H7 (cell line): ENCODE data around the gene IPPK. TPM values are rescaled to one million over a fixed set of nuclear protein-coding genes. Genes with fewer than 3 reads are reported as not detected.
A peak's percentile ranks its signal among the peaks of the same experiment; 100 is the strongest.

Source experiments
- DNase-seq: peaks from one replicate; pipeline ENCODE4 v3.0.0; 2012
- H3K27me3 ChIP-seq: 2 replicates; pipeline ENCODE4 v1.6.0; 2011; ENCODE audit warnings: mild to moderate bottlenecking, low read length; ENCODE audit not compliant: control insufficient read depth, insufficient read depth
- H3K36me3 ChIP-seq: replicated peaks from 2 replicates; pipeline ENCODE4 v1.5.1; 2011; ENCODE audit warnings: low read length; ENCODE audit not compliant: control insufficient read depth, insufficient read depth
- H3K4me3 ChIP-seq: 2 replicates; pipeline ENCODE4 v1.5.1; 2011; ENCODE audit warnings: low read depth, mild to moderate bottlenecking, control low read depth, low read length, moderate library complexity; ENCODE audit not compliant: insufficient read depth
- total RNA-seq: library from RNA; depleted of rRNA; stranded (reverse); fragments of >200 nt; shearing (Covaris generic); gene quantifications from 2 replicates; pipeline ENCODE4 v1.2.3, GENCODE V29; 2014

IPPK gene
- total RNA-seq, 1 experiment from 2014 or later: 10.6 TPM

DNA sequence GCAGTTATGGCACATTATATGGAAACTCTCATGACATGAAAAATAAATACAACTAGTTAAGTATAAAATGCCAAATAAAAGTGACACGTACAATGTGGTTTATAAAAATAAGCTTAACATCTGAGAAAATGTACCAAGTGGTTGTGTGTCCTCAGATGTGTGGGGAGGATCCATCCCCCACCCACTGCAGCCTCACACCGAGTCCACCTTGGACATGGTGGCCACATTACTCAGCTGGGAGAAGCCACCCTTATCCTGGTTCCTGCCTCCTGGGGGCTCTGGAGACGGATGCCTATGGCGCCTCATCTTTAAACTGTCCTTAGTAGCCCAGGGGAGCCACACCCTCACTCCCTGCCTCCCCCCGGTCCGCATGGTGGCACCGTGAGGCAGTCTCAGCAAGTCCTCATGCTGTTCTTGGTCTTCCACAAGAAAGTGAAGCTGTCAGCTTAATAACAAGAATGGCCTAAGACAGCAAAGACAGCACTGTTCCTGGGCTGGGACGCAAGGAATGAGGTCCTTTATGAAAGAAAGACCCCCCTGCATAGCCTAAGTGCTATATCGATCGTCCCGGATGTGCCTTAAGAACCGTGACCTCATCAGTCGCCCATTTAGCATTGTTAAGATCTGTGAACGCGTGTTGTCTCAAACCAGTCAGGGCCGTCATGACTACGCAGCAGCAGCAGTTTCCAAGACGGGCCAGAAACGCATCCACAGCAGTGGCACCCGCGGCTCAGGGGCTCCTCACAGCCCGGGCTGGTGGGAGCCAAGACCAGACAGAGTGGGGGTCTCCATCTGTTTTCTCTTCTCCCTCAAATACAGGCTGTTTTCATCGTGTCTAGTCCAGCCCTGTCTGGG is 56.4 kb downstream of the IPPK start:
- no peak for DNase-seq
- no peak overlapping the region for H3K4me3 ChIP-seq
- peaks cover 8% of the 10 kb centered on the region for H3K36me3 ChIP-seq
- no peaks in the 10 kb centered on the region for H3K27me3 ChIP-seq

DNA sequence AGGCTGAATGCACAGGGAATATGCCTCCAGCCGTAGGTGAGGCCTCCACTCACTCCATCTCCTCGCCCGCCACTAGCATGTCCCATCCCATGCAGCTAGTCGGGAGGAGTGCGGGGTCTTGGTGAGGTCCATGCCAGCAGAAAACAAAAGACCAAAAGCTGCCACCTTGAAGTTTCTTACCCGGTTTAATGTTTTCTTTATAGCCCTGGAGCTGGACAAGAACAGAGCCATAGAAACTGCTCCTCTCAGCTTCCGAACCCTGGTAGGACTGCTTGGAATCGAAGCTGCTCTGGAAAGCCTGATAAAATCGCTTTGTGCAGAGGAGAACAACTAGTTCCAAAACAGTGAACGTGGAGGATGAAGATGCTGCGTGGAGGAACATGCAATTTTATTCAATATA is 57.1 kb downstream of the IPPK start:
- Histone ChIP-seq H3K4me3 (no peak overlapping the region), H3K27me3 (no peaks in the 10 kb centered on the region), H3K36me3 (peaks cover 8% of the 10 kb centered on the region)
- DNase-seq: no peak

DNA sequence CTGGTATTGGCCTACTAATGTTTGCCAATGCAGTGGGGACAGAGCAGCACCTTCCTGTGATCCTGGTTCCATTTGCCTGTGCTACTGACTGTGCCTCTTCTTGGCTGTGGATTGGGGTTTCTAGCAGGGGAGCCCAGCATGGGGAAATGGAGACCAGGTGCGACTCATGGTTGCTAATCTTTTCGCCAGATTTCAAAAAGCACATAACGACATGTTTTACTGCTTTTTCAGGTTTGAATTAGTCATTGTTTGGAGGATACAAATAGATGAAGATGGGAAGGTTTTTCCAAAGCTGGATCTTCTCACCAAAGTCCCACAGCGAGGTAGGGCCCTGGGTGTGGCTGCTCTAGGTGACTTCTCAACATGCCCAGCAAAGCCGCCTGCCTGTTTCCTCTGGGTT is 57.6 kb downstream of the IPPK start:
- Histone ChIP-seq H3K36me3 (peaks cover 8% of the 10 kb centered on the region), H3K27me3 (no peaks in the 10 kb centered on the region), H3K4me3 (no peak overlapping the region)
- DNase-seq: no peak

DNA sequence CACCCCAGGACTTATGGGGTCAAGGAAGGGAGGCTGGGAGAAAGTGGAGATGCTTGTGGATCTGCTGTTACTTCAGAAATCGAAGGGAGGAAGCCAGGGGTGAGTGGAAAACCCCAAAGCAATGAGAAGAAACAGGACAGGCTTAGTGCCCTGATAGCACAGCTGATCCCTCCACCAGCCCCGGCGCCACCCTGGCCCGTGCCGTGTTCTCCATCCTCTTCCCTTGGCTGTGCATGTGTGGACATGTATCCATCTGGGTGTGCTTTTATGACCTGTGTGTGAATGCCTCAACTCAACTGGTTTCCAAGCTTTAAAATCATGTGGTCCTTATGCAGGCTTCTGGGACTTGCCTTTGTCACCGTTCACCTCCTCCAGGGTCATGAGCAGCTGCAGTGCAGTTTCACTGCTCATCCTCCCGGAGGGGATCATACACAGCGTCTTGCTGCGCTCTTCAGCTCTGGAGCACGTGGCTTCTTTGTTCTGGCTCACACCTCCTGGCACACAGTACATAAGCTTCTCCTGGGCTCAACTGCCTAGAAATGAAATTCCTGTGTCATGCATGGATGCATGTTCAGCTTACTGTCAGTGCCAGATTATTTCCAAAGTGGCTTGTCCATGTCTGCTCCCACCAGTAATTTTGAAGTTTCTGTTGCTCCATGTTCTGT is 58.2 kb downstream of the IPPK start:
- Histone ChIP-seq H3K27me3 (no peaks in the 10 kb centered on the region), H3K36me3 (peaks cover 8% of the 10 kb centered on the region), H3K4me3 (no peak overlapping the region)
- DNase-seq: no peak

DNA sequence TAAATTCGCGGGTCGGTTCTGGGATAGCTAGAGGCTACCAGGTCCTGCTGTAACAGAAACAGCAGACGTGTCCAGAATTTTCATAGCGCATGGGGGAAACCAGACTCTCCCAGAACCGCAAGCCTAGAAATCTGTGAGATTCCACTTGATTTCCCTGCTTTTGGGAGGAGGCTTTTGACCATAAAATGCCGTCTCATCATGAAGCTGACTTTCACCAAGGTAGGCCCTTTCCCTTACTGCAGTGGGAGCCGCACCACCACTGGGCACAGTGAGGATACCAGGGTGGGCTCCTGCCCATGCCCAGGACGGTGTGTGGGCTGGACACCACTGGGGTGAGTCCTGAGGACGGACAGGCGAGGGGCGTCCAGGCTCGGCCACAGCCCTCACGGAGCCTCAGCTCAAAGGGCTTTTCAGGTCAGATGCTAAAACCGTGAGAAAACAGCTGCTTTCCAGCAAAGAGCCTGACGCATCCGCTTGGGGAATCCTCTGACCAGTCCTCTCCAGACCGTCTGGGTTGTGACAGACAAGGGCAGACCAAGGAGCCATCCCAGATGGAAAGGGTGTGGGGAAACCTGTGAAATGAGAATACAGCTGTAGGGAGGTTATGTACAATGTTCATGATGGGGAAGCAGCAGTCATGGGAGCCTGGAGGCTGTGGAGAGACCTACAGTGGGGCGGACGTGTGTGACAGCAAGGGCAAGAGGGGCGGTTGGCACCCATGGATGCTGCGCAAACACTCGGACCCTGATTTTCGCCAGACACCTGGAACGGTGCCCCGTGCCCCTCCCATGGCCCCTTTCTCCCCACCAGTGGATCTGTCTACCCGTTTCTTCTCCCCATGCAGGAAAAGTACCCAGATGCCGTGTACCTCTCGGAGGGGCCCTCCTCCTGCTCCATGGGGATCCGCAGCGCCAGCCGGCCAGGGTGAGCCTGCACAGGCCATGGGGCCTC is 59.2 kb downstream of the IPPK start:
- no peak for DNase-seq
- Histone ChIP-seq H3K4me3 (no peak overlapping the region), H3K27me3 (no peaks in the 10 kb centered on the region), H3K36me3 (peaks cover 6% of the 10 kb centered on the region)

DNA sequence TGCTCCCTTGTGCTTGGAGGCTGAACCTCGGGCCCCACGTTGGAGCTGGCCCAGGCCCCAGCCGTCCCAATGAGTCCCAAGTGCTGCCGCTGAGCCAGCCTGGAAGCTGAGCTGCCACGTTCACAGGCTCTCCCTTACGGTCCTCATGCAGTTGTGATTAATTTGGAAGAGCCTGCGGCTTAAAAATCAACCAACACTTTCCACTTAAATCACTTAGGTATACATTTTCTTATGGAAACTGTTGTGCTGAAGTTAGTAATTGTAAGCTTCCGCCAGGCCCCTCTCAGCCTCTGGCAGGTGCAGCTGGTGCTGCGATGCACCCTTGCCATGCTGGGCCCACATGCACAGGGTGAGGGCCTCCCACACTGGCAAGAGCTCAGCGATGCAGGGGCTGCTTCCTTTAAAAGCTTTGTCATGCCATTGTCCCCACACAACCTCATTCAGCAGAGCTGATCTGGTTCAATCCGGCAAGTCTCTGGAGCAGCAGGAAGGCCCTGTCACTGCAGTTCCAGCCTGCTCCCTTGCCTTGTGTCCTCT is 61.0 kb downstream of the IPPK start:
- H3K36me3 ChIP-seq: peaks cover 2% of the 10 kb centered on the region; the same call in 1 of the 2 replicates
- DNase-seq: peak; percentile 63
- no peaks in the 10 kb centered on the region for H3K27me3 ChIP-seq
- no peak overlapping the region for H3K4me3 ChIP-seq

DNA sequence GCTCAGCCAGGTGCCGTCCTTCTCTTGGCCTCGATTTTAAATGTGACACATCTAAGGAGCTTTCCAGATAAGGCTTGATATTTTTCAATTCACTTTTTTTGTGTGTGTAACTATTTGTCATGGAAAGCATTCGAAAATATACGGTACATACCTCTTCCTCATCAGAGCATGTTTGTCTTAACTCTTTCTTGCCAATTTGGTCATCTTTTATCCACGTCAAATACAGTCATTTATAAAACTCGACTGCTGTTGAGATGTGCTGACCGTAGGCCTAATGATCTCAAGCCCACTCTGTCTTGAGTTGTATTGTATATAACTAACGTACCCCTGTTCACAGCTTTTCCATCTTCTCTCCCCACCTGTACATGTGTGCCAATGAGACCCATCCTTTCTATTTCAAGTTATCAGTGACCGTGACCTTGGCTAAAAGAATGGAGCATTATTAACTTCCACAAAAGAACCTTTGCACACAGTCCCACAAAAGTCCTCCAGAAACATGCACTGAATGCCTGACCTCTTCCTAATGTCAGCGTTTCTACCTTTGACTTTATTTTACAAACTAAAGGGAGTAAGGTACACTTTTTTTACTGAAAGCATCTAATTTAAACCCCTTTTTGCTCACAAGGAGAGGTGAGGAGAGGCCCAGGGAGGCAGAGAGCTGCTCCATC is 61.6 kb downstream of the IPPK start:
- DNase-seq: no peak
- Histone ChIP-seq H3K36me3 (peaks cover under 1% of the 10 kb centered on the region; the same call in 1 of the 2 replicates), H3K4me3 (no peak overlapping the region), H3K27me3 (no peaks in the 10 kb centered on the region)

DNA sequence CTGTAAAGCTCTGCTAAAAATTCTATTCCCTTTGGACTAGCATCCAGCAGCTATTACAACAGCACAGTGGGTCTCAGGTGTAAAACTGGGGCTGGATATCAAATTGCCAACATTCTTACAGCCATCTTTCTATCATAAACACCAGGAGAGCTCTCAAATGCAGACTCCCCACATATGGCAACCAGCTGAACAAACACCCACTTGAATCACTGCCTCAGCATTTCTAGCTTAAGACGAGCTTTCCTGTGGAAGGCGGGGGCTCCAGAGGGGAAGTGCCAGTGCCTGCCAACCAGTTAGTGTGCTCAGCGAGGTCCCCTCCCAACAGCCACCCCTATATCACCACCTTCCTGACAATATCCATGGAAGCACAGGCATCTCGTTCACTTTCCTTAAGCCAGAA is 62.2 kb downstream of the IPPK start:
- DNase-seq: no peak
- H3K27me3 ChIP-seq: no peaks in the 10 kb centered on the region
- no peak overlapping the region for H3K4me3 ChIP-seq
- no peaks in the 10 kb centered on the region; the same call in 1 of the 2 replicates for H3K36me3 ChIP-seq

DNA sequence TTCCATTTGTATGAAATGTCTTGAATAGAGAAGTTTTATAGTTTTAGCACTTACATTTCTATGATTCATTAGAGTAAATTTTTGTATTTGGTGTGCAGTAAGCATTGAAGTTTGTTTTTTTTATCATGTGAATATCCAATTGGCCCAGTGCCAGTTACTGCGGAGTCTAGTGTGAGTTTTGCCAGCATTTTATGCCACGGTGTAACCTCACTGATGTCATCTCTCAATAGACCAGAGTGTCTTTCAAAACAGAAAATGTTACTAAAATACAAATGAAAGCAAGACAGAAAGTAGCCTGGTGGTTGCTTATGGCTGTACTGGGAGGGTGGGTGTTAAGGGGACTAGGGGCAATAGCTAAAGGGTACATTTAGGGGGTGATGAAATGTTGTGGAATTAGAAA is 62.8 kb downstream of the IPPK start:
- DNase-seq: no peak
- Histone ChIP-seq H3K36me3 (no peaks in the 10 kb centered on the region; the same call in 1 of the 2 replicates), H3K27me3 (no peaks in the 10 kb centered on the region)

DNA sequence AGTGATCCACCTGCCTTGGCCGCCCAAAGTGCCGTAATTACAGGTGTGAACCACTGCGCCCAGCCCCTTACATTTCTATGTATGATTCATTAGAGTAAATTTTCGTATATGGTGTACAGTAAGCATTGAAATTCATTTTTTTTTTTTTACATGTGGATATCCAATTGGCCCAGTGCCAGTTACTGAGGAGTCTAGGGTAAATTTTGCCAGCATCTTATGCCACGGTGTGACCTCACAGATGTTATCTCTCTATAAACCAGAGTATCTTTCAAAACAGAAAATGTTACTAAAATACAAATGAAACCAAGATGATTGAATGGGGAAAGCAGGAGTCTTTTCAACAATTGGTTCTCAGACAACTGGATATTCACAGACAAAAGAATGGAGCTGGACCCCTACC is 64.7 kb downstream of the IPPK start:
- no peak for DNase-seq
- Histone ChIP-seq H3K27me3 (no peaks in the 10 kb centered on the region), H3K36me3 (no peaks in the 10 kb centered on the region), H3K4me3 (no peak overlapping the region)

More for the DNA sequence above, 62.8 kb downstream of the IPPK start:
- no peak overlapping the region for H3K4me3 ChIP-seq

DNA sequence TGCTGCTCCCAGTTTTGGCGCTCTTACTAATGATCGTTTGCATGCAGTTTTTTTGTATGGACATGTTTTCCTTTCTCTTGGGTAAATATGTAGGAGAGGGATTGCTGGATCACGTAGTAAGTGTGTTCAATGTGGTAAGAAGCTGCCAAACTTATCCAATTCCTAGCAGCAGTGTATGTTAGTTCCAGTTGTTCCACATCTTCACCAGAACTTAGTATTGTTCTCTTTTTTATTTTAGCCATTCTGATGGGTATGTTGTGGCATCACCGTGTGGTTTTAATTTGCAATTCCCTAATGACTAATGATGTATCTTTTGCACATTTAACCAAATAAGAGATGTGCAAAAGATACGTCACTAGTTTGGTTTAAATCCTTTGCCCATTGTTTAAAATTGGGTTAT is 65.9 kb downstream of the IPPK start:
- DNase-seq: no peak
- no peaks in the 10 kb centered on the region for H3K36me3 ChIP-seq
- no peak overlapping the region for H3K4me3 ChIP-seq

DNA sequence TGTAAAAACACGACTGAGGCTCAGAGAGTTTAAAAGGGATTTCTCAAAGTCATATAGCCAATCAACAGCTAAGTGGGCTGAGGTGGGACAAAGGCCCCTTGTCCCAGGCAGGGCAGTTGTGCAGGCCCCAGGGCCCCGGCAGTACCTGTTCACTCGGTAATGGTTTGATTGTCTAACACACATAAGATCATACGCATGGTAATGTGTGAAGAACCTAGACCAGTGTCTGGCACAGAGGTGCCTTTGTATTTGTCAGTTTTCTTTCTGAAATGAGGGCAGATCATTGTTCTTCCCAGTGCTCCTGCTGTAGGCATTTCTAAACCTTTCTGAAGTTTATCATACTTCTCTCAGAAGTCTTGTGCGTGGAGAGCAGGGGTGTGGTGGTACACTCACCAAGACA is 66.8 kb downstream of the IPPK start:
- no peaks in the 10 kb centered on the region for H3K36me3 ChIP-seq
- no peak overlapping the region for H3K4me3 ChIP-seq
- H3K27me3 ChIP-seq: no peaks in the 10 kb centered on the region
- no peak for DNase-seq

More for the DNA sequence above, 65.9 kb downstream of the IPPK start:
- no peaks in the 10 kb centered on the region for H3K27me3 ChIP-seq

DNA sequence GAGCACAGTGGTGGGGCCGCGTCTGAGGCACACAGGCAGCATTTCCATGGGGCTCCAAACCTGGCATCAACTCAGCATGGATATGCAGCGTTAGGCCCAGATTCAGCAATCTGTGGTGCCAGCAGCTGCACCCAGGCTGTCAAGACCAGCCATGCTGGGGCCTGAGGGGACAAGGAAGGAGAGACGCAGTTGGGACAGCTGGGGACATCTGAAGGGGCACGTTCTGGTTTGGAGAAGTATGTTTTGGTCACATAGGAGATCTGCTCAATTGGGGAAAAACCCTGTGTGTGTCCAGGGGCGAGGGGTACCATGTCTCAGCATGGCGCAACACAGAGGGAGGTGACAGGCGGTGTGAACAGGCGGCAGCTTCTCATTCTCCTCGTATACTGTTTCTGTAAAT is 67.5 kb downstream of the IPPK start:
- no peaks in the 10 kb centered on the region for H3K27me3 ChIP-seq
- H3K4me3 ChIP-seq: no peak overlapping the region
- H3K36me3 ChIP-seq: no peaks in the 10 kb centered on the region
- DNase-seq: no peak

DNA sequence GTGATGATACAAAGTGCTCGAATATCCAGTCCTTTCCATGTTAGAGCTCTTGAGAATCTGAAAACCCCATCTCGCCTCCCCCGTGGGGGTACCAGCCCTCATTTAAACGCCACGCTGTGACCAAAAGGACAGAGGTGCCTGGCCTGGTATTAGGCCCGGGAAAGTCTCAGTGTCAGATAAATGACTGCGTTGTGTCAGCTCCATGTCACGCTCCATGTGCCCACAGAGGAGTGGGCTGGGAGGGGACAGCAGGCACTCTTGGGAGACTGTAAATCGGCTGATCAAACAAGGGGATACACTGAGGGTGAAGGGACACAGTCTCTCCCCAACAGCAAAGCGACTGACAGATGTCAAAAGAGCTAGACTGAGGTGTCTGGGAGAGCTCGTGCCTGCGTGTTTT is 68.5 kb downstream of the IPPK start:
- Histone ChIP-seq H3K4me3 (no peak overlapping the region), H3K36me3 (no peaks in the 10 kb centered on the region), H3K27me3 (no peaks in the 10 kb centered on the region)
- DNase-seq: no peak
